Measurements from ENCODE around the gene TULP4. TPM values are rescaled to one million over a fixed set of nuclear protein-coding genes. Genes with fewer than 3 reads are reported as not detected.
"Not testable (repeated sequence)": the region's sequence is repeated elsewhere in the genome, so short reads cannot be mapped to it uniquely, and the experiment has no call there.

Gene TULP4
- total and polyA plus RNA-seq, 10 donors: 1.8 to 143 (median 78.1) TPM

DNA sequence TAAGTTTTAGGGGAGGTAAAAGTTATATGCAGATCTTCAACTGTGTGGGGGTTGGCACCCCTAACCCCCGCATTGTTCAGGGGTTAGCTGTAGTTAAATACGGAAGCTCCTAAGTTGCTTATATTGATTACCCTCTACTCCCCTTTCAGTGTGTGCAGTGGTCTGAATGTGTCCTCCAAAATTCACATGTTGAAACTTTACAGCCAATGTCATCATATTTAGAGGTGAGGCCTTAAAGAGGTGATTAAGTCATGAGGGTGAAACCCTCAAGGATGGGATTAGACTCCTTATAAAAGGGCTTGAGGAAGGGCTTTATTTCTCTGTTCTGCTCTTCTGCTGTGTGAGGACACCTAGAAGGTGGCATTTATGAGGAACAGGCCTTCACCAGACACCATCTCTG, 22.3 kb downstream of the TULP4 start:
- intact Hi-C loops (cut with DNase I; ENCODE audit: low total_unique reads): no loop called here
- H3K9me3 ChIP-seq: peaks cover 4 to 14% (median 11%) of the 10 kb centered on the region in 8 donors
- H3K27me3 ChIP-seq (replicated peaks in 1 of 7): no peaks in the 10 kb centered on the region
- no peak for DNase-seq
- H3K4me3 ChIP-seq: no peak overlapping the region
- H3K4me1 ChIP-seq: peaks cover 0 to 6% (median 0%) of the 10 kb centered on the region in 6 donors
- WGBS, 5 donors: 94 to 100% (median 99%) methylated on average over 2 of the region's 2 CpGs
- no peak overlapping the region for H3K27ac ChIP-seq
- TF ChIP-seq, protein P1, sequence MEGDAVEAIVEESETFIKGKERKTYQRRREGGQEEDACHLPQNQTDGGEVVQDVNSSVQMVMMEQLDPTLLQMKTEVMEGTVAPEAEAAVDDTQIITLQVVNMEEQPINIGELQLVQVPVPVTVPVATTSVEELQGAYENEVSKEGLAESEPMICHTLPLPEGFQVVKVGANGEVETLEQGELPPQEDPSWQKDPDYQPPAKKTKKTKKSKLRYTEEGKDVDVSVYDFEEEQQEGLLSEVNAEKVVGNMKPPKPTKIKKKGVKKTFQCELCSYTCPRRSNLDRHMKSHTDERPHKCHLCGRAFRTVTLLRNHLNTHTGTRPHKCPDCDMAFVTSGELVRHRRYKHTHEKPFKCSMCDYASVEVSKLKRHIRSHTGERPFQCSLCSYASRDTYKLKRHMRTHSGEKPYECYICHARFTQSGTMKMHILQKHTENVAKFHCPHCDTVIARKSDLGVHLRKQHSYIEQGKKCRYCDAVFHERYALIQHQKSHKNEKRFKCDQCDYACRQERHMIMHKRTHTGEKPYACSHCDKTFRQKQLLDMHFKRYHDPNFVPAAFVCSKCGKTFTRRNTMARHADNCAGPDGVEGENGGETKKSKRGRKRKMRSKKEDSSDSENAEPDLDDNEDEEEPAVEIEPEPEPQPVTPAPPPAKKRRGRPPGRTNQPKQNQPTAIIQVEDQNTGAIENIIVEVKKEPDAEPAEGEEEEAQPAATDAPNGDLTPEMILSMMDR (IDR thresholded peaks at IDR 0.05 in 8 of 11, conservative IDR thresholded peaks at IDR 0.05 in 3 of 11): no peak
- no peak for TF ChIP-seq POLR2A (IDR thresholded peaks at IDR 0.05)
- TF ChIP-seq POLR2AphosphoS5 (IDR thresholded peaks at IDR 0.05): no peak
- peaks cover 0 to 18% (median 0%) of the 10 kb centered on the region in 6 donors for H3K36me3 ChIP-seq

DNA sequence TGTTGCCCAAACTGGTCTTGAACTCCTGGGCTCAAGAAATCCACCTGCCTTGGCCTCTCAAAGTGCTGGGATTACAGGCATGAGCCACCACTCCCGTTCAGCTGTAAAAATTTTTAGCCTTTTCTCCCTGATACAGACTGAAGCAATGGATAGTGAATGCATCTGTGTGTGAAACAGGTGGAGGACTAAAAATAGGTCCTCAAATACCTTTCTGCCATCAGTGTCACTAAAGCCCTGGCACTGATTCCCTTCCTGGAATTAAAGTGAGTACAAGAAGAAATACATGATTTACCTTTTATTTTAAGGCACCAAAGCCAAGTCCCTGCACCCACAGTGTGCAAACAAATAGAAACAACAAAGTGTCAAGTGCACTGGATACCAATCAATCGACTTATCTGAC, 25.1 kb downstream of the TULP4 start:
- H3K27ac ChIP-seq: no peak overlapping the region
- WGBS, 5 donors: 93 to 99% (median 93%) methylated on average over 2 of the region's 2 CpGs
- intact Hi-C loops (cut with DNase I; ENCODE audit: low total_unique reads): no loop called here

DNA sequence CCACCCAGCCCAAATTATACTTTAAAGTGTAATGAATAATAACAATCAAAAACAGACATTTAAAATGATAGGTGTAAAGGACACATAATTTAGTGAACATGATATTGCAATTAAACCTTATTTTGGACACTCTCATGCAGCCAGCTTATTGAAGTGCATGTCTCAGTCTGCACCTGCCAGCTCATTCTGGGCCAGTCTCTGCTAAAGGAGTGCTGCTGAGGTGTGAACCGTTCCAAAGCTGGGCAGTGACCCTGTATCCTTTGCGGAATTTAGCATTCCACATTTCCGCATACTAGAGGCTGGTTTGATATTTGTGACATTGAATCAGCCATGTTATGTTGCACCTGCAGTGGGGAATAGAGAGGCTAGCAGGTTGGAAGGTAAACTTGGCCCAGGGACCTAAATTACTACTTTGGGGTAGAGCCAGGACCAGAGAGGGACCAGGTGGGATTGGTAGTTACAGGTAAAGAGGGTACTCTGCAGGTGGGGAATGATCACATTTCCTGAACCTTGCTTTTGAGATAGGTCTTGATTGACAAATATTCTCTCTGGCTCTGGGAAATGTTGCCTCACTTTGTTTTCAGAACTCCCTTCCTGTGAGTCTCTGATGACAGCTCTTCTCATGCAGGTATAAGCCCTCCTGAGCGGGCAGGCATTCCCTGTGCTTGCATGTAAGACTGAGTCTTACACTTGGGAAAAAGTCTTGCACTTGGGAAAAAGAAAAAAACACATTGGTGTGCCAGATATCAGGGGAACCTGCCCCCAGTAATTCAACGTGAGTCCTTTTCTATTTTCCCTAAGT, 26.2 kb downstream of the TULP4 start:
- Histone ChIP-seq H3K27ac (no peak overlapping the region), H3K9me3 (peaks cover 0 to 3% (median under 1%) of the 10 kb centered on the region in 8 donors), H3K4me1 (peaks cover 0 to 5% (median 0%) of the 10 kb centered on the region in 6 donors), H3K4me3 (no peak overlapping the region), H3K27me3 (replicated peaks in 1 of 7) (no peaks in the 10 kb centered on the region), H3K36me3 (peaks cover 0 to 10% (median 0%) of the 10 kb centered on the region in 6 donors)
- DNase-seq: no peak
- TF ChIP-seq POLR2A (IDR thresholded peaks at IDR 0.05) (no peak), POLR2AphosphoS5 (IDR thresholded peaks at IDR 0.05) (no peak)
- TF ChIP-seq, protein P1 (IDR thresholded peaks at IDR 0.05 in 8 of 11, conservative IDR thresholded peaks at IDR 0.05 in 3 of 11): no peak
- intact Hi-C loops (cut with DNase I; ENCODE audit: low total_unique reads): no loop called here
- WGBS, 5 donors: 94 to 97% (median 95%) methylated on average over 5 of the region's 5 CpGs

More for the DNA sequence above, 25.1 kb downstream of the TULP4 start:
- Histone ChIP-seq H3K4me1 (peaks cover 0 to 5% (median 0%) of the 10 kb centered on the region in 6 donors), H3K27me3 (replicated peaks in 1 of 7) (no peaks in the 10 kb centered on the region), H3K36me3 (peaks cover 0 to 19% (median 0%) of the 10 kb centered on the region in 6 donors), H3K9me3 (peaks cover 4 to 13% (median 10%) of the 10 kb centered on the region in 8 donors), H3K4me3 (no peak overlapping the region)
- DNase-seq: no peak
- TF ChIP-seq POLR2AphosphoS5 (IDR thresholded peaks at IDR 0.05): no peak
- TF ChIP-seq POLR2A (IDR thresholded peaks at IDR 0.05): no peak
- TF ChIP-seq, protein P1 (IDR thresholded peaks at IDR 0.05 in 8 of 11, conservative IDR thresholded peaks at IDR 0.05 in 3 of 11): no peak

DNA sequence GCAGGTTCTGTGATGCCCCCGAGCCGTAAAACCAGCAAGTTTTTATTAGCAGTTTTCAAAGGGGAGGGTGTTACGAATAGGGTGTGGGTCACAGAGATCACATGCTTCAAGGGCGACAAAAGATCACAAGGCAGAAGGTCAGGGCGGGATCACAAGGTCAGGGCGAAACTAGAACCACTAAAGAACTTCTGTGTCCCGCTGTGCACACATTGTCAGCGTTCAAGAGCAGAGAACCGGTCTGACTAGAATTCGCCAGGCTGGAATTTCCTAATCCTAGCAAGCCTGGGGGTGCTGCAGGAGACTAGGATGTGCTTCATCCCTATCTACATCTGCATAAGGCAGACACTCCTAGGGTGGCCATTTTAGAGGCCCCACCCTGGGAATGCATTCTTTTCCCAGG, 26.9 kb downstream of the TULP4 start:
- H3K36me3 ChIP-seq; intact Hi-C loops (cut with DNase I; ENCODE audit: low total_unique reads); H3K27me3 ChIP-seq (replicated peaks in 1 of 7); H3K27ac ChIP-seq; DNase-seq; H3K4me3 ChIP-seq; H3K9me3 ChIP-seq; H3K4me1 ChIP-seq: not testable (repeated sequence)
- WGBS, 5 donors: 77 to 89% (median 81%) methylated on average over 10 of the region's 10 CpGs
